ENCODE data around the gene CTDSPL. TPM values are rescaled to one million over a fixed set of nuclear protein-coding genes. Genes with fewer than 3 reads are reported as not detected.

Gene CTDSPL
- total RNA-seq, 1 donor from 2014 or later: not detected

DNA sequence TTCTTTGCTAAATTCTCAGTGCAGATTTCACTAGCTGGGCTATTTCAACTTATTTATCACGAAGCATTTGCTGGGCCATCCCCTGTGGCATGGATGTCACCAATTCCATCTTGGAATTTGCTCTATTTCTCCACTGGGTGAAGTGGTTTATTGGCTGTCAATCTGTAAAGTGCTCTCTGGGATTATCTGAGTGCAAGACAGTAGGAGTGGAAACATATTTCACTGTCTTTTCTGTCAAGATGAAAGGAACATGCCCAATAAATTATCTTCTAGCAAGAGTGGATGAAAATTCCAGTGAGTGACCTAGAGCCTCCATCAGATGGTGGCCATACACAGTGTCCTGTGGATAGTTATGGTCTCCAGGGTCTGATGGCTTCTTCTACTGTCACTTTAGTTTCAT is 25.1 kb upstream of the CTDSPL start:
- intact Hi-C loops (cut with micrococcal nuclease): no loop called here
- Mint-ChIP-seq H3K27ac (no peak overlapping the region), H3K36me3 (ENCODE audit: low read depth) (no peaks in the 10 kb centered on the region), H3K4me3 (no peak overlapping the region), H3K27me3 (peaks cover 8% of the 10 kb centered on the region), H3K4me1 (no peaks in the 10 kb centered on the region), H3K9me3 (no peaks in the 10 kb centered on the region)
- ChIA-PET POLR2A (no interaction called here), CTCF (no interaction called here)
- no peak for ATAC-seq (ENCODE audit: low read depth)
- DNase-seq: no peak
- TF ChIP-seq, protein P1, sequence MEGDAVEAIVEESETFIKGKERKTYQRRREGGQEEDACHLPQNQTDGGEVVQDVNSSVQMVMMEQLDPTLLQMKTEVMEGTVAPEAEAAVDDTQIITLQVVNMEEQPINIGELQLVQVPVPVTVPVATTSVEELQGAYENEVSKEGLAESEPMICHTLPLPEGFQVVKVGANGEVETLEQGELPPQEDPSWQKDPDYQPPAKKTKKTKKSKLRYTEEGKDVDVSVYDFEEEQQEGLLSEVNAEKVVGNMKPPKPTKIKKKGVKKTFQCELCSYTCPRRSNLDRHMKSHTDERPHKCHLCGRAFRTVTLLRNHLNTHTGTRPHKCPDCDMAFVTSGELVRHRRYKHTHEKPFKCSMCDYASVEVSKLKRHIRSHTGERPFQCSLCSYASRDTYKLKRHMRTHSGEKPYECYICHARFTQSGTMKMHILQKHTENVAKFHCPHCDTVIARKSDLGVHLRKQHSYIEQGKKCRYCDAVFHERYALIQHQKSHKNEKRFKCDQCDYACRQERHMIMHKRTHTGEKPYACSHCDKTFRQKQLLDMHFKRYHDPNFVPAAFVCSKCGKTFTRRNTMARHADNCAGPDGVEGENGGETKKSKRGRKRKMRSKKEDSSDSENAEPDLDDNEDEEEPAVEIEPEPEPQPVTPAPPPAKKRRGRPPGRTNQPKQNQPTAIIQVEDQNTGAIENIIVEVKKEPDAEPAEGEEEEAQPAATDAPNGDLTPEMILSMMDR (IDR thresholded peaks at IDR 0.05): no peak

DNA sequence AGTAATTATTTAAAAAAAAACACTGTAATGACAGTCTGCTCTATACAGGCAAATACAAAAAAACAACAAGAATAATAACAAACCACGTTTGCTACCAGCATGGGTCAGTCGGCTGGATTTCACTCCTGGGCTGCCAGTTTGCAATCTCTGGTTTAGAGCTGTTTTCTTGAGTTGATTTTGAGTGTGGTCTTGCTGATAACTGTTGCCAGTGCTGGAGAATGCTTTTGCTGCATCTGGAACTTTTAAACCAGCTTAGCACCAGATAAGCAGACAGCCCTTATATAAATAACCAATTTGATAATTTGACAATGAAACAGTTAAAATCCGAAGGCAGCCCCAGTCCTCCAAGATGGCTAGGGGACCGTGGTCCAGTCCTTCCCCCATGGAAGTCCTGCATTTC is 14.0 kb upstream of the CTDSPL start:
- Mint-ChIP-seq H3K4me1 (no peaks in the 10 kb centered on the region), H3K27ac (no peak overlapping the region), H3K27me3 (peaks cover 2% of the 10 kb centered on the region), H3K9me3 (peaks cover 3% of the 10 kb centered on the region), H3K4me3 (no peak overlapping the region), H3K36me3 (ENCODE audit: low read depth) (no peaks in the 10 kb centered on the region)
- TF ChIP-seq, protein P1 (IDR thresholded peaks at IDR 0.05): no peak
- no peak for ATAC-seq (ENCODE audit: low read depth)
- CTCF ChIA-PET: no interaction called here
- no peak for DNase-seq
- intact Hi-C loops (cut with micrococcal nuclease): no loop called here
- POLR2A ChIA-PET: no interaction called here

DNA sequence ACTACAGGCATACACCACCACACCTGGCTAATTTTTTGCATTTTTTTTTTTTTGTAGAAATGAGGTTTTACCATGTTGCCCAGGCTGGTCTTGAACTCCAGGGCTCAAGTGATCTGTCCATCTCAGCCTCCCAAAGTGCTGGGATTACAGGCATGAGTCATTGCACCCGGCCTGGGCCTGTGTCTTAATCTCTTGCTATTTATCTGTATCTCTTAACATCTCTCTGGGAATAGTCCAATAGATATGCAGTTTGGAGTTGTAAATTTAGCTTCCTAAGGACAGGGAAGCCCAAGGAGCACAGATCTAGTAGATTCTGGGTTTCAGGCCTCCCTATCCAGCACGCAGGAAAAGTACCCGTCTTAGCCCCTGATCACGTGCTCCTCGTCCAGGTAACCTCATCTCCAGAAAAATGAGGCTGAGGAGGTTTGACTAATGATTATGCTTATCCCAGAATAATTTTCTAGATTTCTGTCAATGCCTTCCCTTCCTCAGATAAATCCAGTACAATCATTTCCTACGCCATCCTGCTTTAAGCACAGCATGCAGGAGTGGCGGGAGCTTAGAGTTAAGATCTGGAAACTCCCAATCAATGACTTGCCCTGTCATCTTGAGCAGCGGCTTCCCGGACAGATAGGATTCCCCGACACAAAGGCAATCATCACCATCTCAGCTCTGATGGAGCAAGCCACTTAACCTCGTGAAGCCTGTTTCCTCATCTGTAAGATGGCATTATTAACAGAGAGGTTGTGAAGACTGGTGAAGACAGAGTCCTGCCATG is 12.3 kb upstream of the CTDSPL start:
- TF ChIP-seq, protein P1 (IDR thresholded peaks at IDR 0.05): no peak
- Mint-ChIP-seq H3K27me3 (peaks cover 2% of the 10 kb centered on the region), H3K36me3 (ENCODE audit: low read depth) (no peaks in the 10 kb centered on the region), H3K9me3 (no peaks in the 10 kb centered on the region), H3K27ac (no peak overlapping the region), H3K4me1 (no peaks in the 10 kb centered on the region), H3K4me3 (no peak overlapping the region)
- no peak for DNase-seq
- intact Hi-C loops (cut with micrococcal nuclease): no loop called here
- POLR2A ChIA-PET: no interaction called here
- CTCF ChIA-PET: no interaction called here
- no peak for ATAC-seq (ENCODE audit: low read depth)

DNA sequence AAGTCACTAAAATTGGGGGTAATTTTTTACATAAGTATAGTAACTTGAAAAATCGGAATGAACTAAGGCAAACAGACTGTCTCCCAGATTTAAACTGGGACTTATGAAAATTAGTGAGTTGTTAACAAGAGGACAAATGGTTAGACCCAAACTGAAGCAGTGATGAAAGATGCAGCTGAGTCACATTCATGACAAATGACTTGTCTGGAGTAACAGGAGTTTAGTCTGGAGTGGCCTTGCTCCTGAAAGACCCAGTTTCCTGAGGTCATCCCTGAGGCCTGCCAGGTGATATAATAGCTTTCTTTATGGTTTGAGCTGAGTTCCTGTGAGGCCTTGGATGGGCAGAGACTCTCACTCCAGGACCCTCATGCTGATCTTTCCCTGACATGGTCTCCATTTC is 9.6 kb upstream of the CTDSPL start:
- CTCF ChIA-PET: interaction anchor here (1.4 kb wide), 1 partner anchor 115 kb away, joined by 3 read pairs; no protein-coding TSS in a partner anchor

DNA sequence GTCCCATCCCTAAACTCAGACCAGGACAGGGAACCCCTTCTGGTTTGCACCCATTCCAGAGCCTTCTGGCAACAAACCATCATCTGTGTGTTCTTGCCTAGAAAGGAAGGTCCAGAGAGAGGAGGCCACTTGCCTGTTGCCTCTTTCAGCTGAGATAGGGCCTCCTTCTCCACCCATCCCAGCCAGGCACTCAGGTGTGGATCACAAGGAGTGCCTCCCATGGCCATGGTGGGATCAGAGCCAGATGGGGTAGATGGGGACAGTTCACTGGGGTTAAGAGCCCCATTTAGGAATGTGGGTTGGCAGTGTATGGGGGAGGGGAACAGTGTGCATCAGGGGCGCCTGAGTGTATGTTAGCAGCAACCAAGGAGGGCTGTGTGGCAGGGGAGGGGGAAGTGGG is 8.9 kb upstream of the CTDSPL start:
- Mint-ChIP-seq H3K9me3 (no peaks in the 10 kb centered on the region), H3K4me3 (no peak overlapping the region), H3K27ac (no peak overlapping the region), H3K36me3 (ENCODE audit: low read depth) (no peaks in the 10 kb centered on the region), H3K4me1 (no peaks in the 10 kb centered on the region), H3K27me3 (peaks cover 13% of the 10 kb centered on the region)
- POLR2A ChIA-PET: interaction anchor here (0.5 kb wide), 1 partner anchor 184 kb away, joined by 6 read pairs; no protein-coding TSS in a partner anchor
- ATAC-seq (ENCODE audit: low read depth) (no peak), DNase-seq (no peak)
- TF ChIP-seq, protein P1 (IDR thresholded peaks at IDR 0.05): no peak
- CTCF ChIA-PET: interaction anchor here (1.4 kb wide), 1 partner anchor 114 kb away, joined by 3 read pairs; no protein-coding TSS in a partner anchor
- intact Hi-C loops (cut with micrococcal nuclease): no loop called here

More for the DNA sequence above, 9.6 kb upstream of the CTDSPL start:
- TF ChIP-seq, protein P1 (IDR thresholded peaks at IDR 0.05): no peak
- Mint-ChIP-seq H3K27ac (no peak overlapping the region), H3K27me3 (peaks cover 9% of the 10 kb centered on the region), H3K4me1 (no peaks in the 10 kb centered on the region), H3K36me3 (ENCODE audit: low read depth) (no peaks in the 10 kb centered on the region), H3K4me3 (no peak overlapping the region), H3K9me3 (no peaks in the 10 kb centered on the region)
- intact Hi-C loops (cut with micrococcal nuclease): no loop called here
- DNase-seq (no peak), ATAC-seq (ENCODE audit: low read depth) (no peak)
- POLR2A ChIA-PET: interaction anchor here (0.5 kb wide), 1 partner anchor 184 kb away, joined by 6 read pairs; no protein-coding TSS in a partner anchor
